Measurements from ENCODE around the gene TOMM20.

- no peak for TF ChIP-seq EZH2 (IDR thresholded peaks at IDR 0.05; ENCODE audit: insufficient read depth, poor library complexity, severe bottlenecking)
- no peak for TF ChIP-seq EZH2phosphoT487 (IDR thresholded peaks at IDR 0.05; ENCODE audit: insufficient read depth, low read depth)
Observed at GRCh38 chr1:235077163-235077540, 51.5 kb downstream of the TOMM20 start.
